HepG2 (cell line): ENCODE measurements around the gene ALDH7A1. TPM values are rescaled to one million over a fixed set of nuclear protein-coding genes. Genes with fewer than 3 reads are reported as not detected.
A peak's percentile ranks its signal among the peaks of the same experiment; 100 is the strongest.

Experiments
- BRD4 ChIP-seq: sonication (generic); formaldehyde crosslinking; IDR thresholded peaks from 2 replicates; pipeline ENCODE4 v1.4.0; 2020; ENCODE audit warnings: missing genetic modification reagents
- ELF4 ChIP-seq: sonication (generic); formaldehyde crosslinking; IDR thresholded peaks from 2 replicates; pipeline ENCODE4 v1.5.0; 2020; ENCODE audit warnings: missing genetic modification reagents, mild to moderate bottlenecking, moderate library complexity, borderline replicate concordance
- EZH2 ChIP-seq: conservative IDR thresholded peaks from 2 replicates; pipeline ENCODE4 v1.6.1; 2012; ENCODE audit warnings: mild to moderate bottlenecking, low read depth, low read length, moderate library complexity
- GMEB2 ChIP-seq: IDR thresholded peaks from 2 replicates; pipeline ENCODE4 v1.6.1; 2016; ENCODE audit warnings: missing biosample characterization, missing genetic modification reagents, low read depth
- ISX ChIP-seq: sonication (generic); formaldehyde crosslinking; conservative IDR thresholded peaks from 2 replicates; pipeline ENCODE4 v1.5.0; 2020; ENCODE audit warnings: missing genetic modification reagents
- NCOA2 ChIP-seq: sonication (generic); formaldehyde crosslinking; IDR thresholded peaks from 2 replicates; pipeline ENCODE4 v1.8.0; 2022; ENCODE audit warnings: inconsistent platforms
- PAF1 ChIP-seq: IDR thresholded peaks from 2 replicates; pipeline ENCODE4 v1.6.1; 2016; ENCODE audit warnings: missing genetic modification reagents, missing compliant biosample characterization
- SNAPC4 ChIP-seq: sonication (generic); formaldehyde crosslinking; IDR thresholded peaks from 2 replicates; pipeline ENCODE4 v1.4.0; 2020; ENCODE audit warnings: mild to moderate bottlenecking, missing genetic modification reagents
- STAT5B ChIP-seq: sonication (generic); formaldehyde crosslinking; IDR thresholded peaks from 2 replicates; pipeline ENCODE4 v1.4.0; 2020; ENCODE audit warnings: missing genetic modification reagents
- TERF1 ChIP-seq: sonication (generic); formaldehyde crosslinking; IDR thresholded peaks from 2 replicates; pipeline ENCODE4 v1.8.0; 2022; ENCODE audit warnings: mild to moderate bottlenecking, missing genetic modification reagents, moderate library complexity
- ZBTB7A ChIP-seq: sonication (generic); formaldehyde crosslinking; IDR thresholded peaks from 2 replicates; pipeline ENCODE4 v1.8.0; 2022; ENCODE audit warnings: mild to moderate bottlenecking, missing genetic modification reagents
- ZKSCAN5 ChIP-seq: sonication (generic); formaldehyde crosslinking; IDR thresholded peaks from 2 replicates; pipeline ENCODE4 v1.5.1; 2020; ENCODE audit warnings: mild to moderate bottlenecking, missing genetic modification reagents
- ZNF256 ChIP-seq: sonication (generic); formaldehyde crosslinking; conservative IDR thresholded peaks from 2 replicates; pipeline ENCODE4 v1.4.0; 2020; ENCODE audit warnings: missing genetic modification reagents
- ZNF264 ChIP-seq: sonication (generic); formaldehyde crosslinking; IDR thresholded peaks from 2 replicates; pipeline ENCODE4 v1.4.0; 2020; ENCODE audit warnings: missing genetic modification reagents
- ZNF333 ChIP-seq: sonication (generic); formaldehyde crosslinking; IDR thresholded peaks from 2 replicates; pipeline ENCODE4 v1.4.0; 2020; ENCODE audit warnings: mild to moderate bottlenecking, missing genetic modification reagents, borderline replicate concordance
- ZNF512 ChIP-seq: sonication (generic); formaldehyde crosslinking; IDR thresholded peaks from 2 replicates; pipeline ENCODE4 v1.4.0; 2020; ENCODE audit warnings: mild to moderate bottlenecking, missing genetic modification reagents
- ZNF549 ChIP-seq: sonication (generic); formaldehyde crosslinking; IDR thresholded peaks from 2 replicates; pipeline ENCODE4 v1.5.0; 2020; ENCODE audit warnings: missing genetic modification reagents
- ZNF670 ChIP-seq: sonication (generic); formaldehyde crosslinking; IDR thresholded peaks from 2 replicates; pipeline ENCODE4 v1.8.0; 2022; ENCODE audit warnings: mild to moderate bottlenecking, missing genetic modification reagents, borderline replicate concordance
- ZNF768 ChIP-seq: sonication (generic); formaldehyde crosslinking; IDR thresholded peaks from 2 replicates; pipeline ENCODE4 v1.4.0; 2020; ENCODE audit warnings: missing genetic modification reagents
- ZNF782 ChIP-seq: sonication (generic); formaldehyde crosslinking; IDR thresholded peaks from 2 replicates; pipeline ENCODE4 v1.4.0; 2020; ENCODE audit warnings: missing genetic modification reagents, mild to moderate bottlenecking, borderline replicate concordance
- ZNF850 ChIP-seq: sonication (generic); formaldehyde crosslinking; conservative IDR thresholded peaks from 2 replicates; pipeline ENCODE4 v1.9.0; 2021; ENCODE audit warnings: mild to moderate bottlenecking, missing genetic modification reagents
- polyA plus RNA-seq, 8 experiments: library from polyadenylated mRNA; depleted of rRNA in 3 of 8; stranded (reverse) in 7 of 8; unstranded in 1 of 8; fragments of >200 nt; fragmentation: Illumina TruSeq in 4 of 8; extraction: Trizol in 4 of 8; gene quantifications; 2 replicates each; pipeline versions ENCODE4 v1.2.1 to v1.2.3, GENCODE V29; 2011 to 2016; ENCODE audit warnings: low read depth in 4 of 8, missing spikeins in 1 of 8, mixed read lengths in 1 of 8; ENCODE audit not compliant: insufficient read depth in 1 of 8
- total RNA-seq, 5 experiments: library from RNA; depleted of rRNA; stranded (reverse); fragments of >200 nt; fragmentation: Illumina TruSeq; extraction: Trizol; gene quantifications; 2 replicates each; pipeline ENCODE4 v1.2.3, GENCODE V29; 2016; ENCODE audit warnings: low read depth in 1 of 5

The ALDH7A1 gene
- total and polyA plus RNA-seq, 2 of the 13 experiments (the other 11 are each of a cell fraction or from before 2014, with no cell fraction given), result 69.0 to 100 TPM

DNA sequence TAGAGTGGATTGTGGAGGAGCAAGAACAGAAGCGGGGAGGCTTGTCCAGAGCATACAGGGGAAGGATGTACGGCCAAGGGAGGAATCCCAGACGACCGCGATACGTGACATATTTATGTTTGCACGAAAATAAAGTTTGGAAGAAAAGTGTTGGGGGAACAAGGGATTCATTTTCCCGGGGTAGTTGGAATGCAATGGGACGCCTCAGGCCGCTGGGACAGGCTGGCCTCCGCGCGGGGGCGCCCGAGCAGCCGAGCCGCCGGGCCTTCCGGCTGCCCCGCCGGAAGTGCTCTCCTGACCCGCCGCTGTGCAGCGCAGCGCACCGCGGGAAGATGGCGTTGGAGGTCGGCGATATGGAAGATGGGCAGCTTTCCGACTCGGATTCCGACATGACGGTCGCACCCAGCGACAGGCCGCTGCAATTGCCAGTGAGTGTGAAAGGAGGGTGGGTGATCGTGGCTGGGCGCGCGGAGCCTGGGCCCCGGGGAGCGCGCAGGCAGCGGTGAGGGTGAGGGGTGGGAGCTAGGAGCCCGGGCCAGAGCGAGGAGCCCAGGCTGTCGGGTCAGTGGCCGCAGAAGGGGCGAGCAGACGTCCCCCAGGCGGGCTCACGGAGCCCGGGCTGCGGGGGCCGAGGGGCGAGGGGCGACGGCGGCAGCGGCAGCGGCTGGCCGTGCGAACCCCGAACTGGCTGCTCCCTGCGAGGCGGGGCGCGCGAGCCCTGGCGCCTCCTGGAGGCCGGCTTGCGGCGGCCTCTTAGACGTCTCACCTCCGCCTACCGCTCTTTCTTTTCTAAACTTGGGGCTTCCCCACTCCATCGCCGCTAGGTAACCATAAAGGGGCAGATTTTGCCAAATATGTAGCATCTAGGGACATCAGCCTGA lies 5.9 kb upstream of the ALDH7A1 start, which contains the start of gene PHAX (continued):
- TF ChIP-seq ZBTB7A (CRISPR knock-in tag) (no peak), ZNF768 (peak; percentile 83), PAF1 (CRISPR knock-in tag) (no peak), ZKSCAN5 (no peak), ZNF549 (CRISPR knock-in tag) (no peak), ZNF512 (CRISPR knock-in tag) (peak; percentile 67; the same call in 1 of the 2 replicates), EZH2 (no peak), ZNF264 (no peak), ZNF670 (CRISPR knock-in tag) (no peak), ZNF333 (0 out of 2 replicates have a peak, but pooled peaks have one; percentile 33), TERF1 (no peak), ZNF256 (no peak), ZNF782 (CRISPR knock-in tag) (no peak), BRD4 (CRISPR knock-in tag) (peak; percentile 86; the same call in 1 of the 2 replicates), NCOA2 (CRISPR knock-in tag) (no peak; the same call in 1 of the 2 replicates), SNAPC4 (CRISPR knock-in tag) (0 out of 2 replicates have a peak, but pooled peaks have one; percentile 44), ISX (no peak), GMEB2 (CRISPR knock-in tag) (peak; percentile 46; the same call in 1 of the 2 replicates), ELF4 (CRISPR knock-in tag) (no peak), STAT5B (no peak; the same call in 1 of the 2 replicates), ZNF850 (CRISPR knock-in tag) (no peak)
